HUES64 (cell line): ENCODE results near the gene GPRC5B.
A peak's percentile ranks its signal among the peaks of the same experiment; 100 is the strongest.

Source experiments
- H3K27ac ChIP-seq: 2 replicates; pipeline ENCODE4 v1.7.0; 2013; ENCODE audit warnings: low read depth, low read length, inconsistent platforms
- H3K27me3 ChIP-seq: 2 replicates; pipeline ENCODE4 v1.6.1; 2013; ENCODE audit warnings: mild to moderate bottlenecking, low read length; ENCODE audit not compliant: insufficient read depth
- H3K36me3 ChIP-seq: 2 replicates; pipeline ENCODE4 v1.6.1; 2013; ENCODE audit warnings: mild to moderate bottlenecking, low read length; ENCODE audit not compliant: insufficient read depth
- H3K4me1 ChIP-seq: 2 replicates; pipeline ENCODE4 v1.6.1; 2013; ENCODE audit warnings: mild to moderate bottlenecking, low read length, moderate library complexity; ENCODE audit not compliant: insufficient read depth
- H3K4me3 ChIP-seq: 2 replicates; pipeline ENCODE4 v1.5.1; 2013; ENCODE audit warnings: mild to moderate bottlenecking, low read length, moderate library complexity
- H3K9ac ChIP-seq: 2 replicates; pipeline ENCODE4 v1.6.1; 2013; ENCODE audit warnings: mild to moderate bottlenecking, low read depth, low read length
- H3K9me3 ChIP-seq: 2 replicates; pipeline ENCODE4 v1.6.1; 2013; ENCODE audit warnings: low read depth, low read length; ENCODE audit not compliant: insufficient read depth
- WGBS: fragments of 150-250, 120-280 bp; methylation state at CpG from one replicate; pipeline ENCODE4 v1.1.7; 2013; ENCODE audit warnings: missing lambda C conversion rate; 5-methylcytosine and 5-hydroxymethylcytosine counted together

The GPRC5B gene

GRCh38 chr16:19896951-19897350 lies 12.3 kb upstream of the GPRC5B start:
- WGBS, result 89% methylated on average over 5 of the region's 5 CpGs
- Histone ChIP-seq H3K9me3 (no peaks in the 10 kb centered on the region), H3K9ac (no peak overlapping the region), H3K27ac (no peak overlapping the region), H3K27me3 (no peaks in the 10 kb centered on the region), H3K36me3 (no peaks in the 10 kb centered on the region), H3K4me1 (peaks cover 4% of the 10 kb centered on the region; the same call in 1 of the 2 replicates), H3K4me3 (no peak overlapping the region)

- WGBS, result 94% methylated on average over 7 of the region's 7 CpGs
These were observed 9.9 kb upstream of the GPRC5B start for GRCh38 chr16:19894586-19894985.

GRCh38 chr16:19892902-19893301 lies 8.3 kb upstream of the GPRC5B start:
- Histone ChIP-seq H3K27me3 (no peaks in the 10 kb centered on the region), H3K27ac (no peak overlapping the region), H3K36me3 (no peaks in the 10 kb centered on the region), H3K4me1 (no peaks in the 10 kb centered on the region), H3K4me3 (no peak overlapping the region), H3K9me3 (no peaks in the 10 kb centered on the region), H3K9ac (no peak overlapping the region)
- 95% methylated on average over 12 of the region's 12 CpGs for WGBS

More at GRCh38 chr16:19894586-19894985, 9.9 kb upstream of the GPRC5B start:
- H3K4me1 ChIP-seq, result peaks cover 4% of the 10 kb centered on the region; the same call in 1 of the 2 replicates
- H3K9me3 ChIP-seq, result no peaks in the 10 kb centered on the region
- no peaks in the 10 kb centered on the region for H3K27me3 ChIP-seq
- H3K9ac ChIP-seq, result no peak overlapping the region
- H3K36me3 ChIP-seq, result no peaks in the 10 kb centered on the region
- H3K27ac ChIP-seq, result no peak overlapping the region
- H3K4me3 ChIP-seq, result no peak overlapping the region

GRCh38 chr16:19890901-19891300 lies 6.3 kb upstream of the GPRC5B start:
- no peaks in the 10 kb centered on the region for H3K36me3 ChIP-seq
- H3K27ac ChIP-seq, result no peak overlapping the region
- peaks cover under 1% of the 10 kb centered on the region; the same call in 1 of the 2 replicates for H3K27me3 ChIP-seq
- H3K9me3 ChIP-seq, result no peaks in the 10 kb centered on the region
- H3K4me1 ChIP-seq, result no peaks in the 10 kb centered on the region
- H3K4me3 ChIP-seq, result no peak overlapping the region
- 98% methylated on average over 3 of the region's 3 CpGs for WGBS
- no peak overlapping the region for H3K9ac ChIP-seq

- Histone ChIP-seq H3K9me3 (no peaks in the 10 kb centered on the region), H3K4me1 (no peaks in the 10 kb centered on the region), H3K27ac (no peak overlapping the region), H3K27me3 (peaks cover 12% of the 10 kb centered on the region), H3K9ac (no peak overlapping the region), H3K36me3 (no peaks in the 10 kb centered on the region), H3K4me3 (no peak overlapping the region)
- 87% methylated on average over 3 of the region's 3 CpGs for WGBS
These were observed 4.2 kb upstream of the GPRC5B start for GRCh38 chr16:19888834-19889233.

- 30% methylated on average over 20 of the region's 20 CpGs for WGBS
- no peak overlapping the region for H3K9ac ChIP-seq
- H3K36me3 ChIP-seq, result no peaks in the 10 kb centered on the region
- no peak overlapping the region for H3K27ac ChIP-seq
- H3K4me3 ChIP-seq, result no peak overlapping the region
- peaks cover 5% of the 10 kb centered on the region for H3K4me1 ChIP-seq
- no peaks in the 10 kb centered on the region for H3K9me3 ChIP-seq
- H3K27me3 ChIP-seq, result peaks cover 12% of the 10 kb centered on the region
These were observed 1.7 kb upstream of the GPRC5B start for GRCh38 chr16:19886073-19886941.

GRCh38 chr16:19885451-19886072 lies 914 bp upstream of the GPRC5B start:
- 91% methylated on average over 41 of the region's 41 CpGs for WGBS
- H3K4me1 ChIP-seq, result peaks cover 7% of the 10 kb centered on the region
- peaks cover 12% of the 10 kb centered on the region for H3K27me3 ChIP-seq
- peak overlapping the region; percentile 81; the same call in 1 of the 2 replicates for H3K4me3 ChIP-seq
- H3K9me3 ChIP-seq, result no peaks in the 10 kb centered on the region
- H3K36me3 ChIP-seq, result peaks cover 4% of the 10 kb centered on the region
- H3K9ac ChIP-seq, result no peak overlapping the region
- no peak overlapping the region for H3K27ac ChIP-seq

- peak overlapping the region; percentile 96 for H3K27ac ChIP-seq
- H3K9ac ChIP-seq, result peak overlapping the region; percentile 69
- 0% methylated on average over 22 of the region's 24 CpGs for WGBS
- H3K36me3 ChIP-seq, result peaks cover 7% of the 10 kb centered on the region
- H3K4me1 ChIP-seq, result peaks cover 17% of the 10 kb centered on the region
- peak overlapping the region; percentile 81 for H3K4me3 ChIP-seq
- H3K27me3 ChIP-seq, result peaks cover 12% of the 10 kb centered on the region
- no peaks in the 10 kb centered on the region for H3K9me3 ChIP-seq
These were observed 622 bp downstream of the GPRC5B start for GRCh38 chr16:19883966-19884485.

- Histone ChIP-seq H3K4me1 (peaks cover 23% of the 10 kb centered on the region), H3K4me3 (peak overlapping the region; percentile 81), H3K27ac (peak overlapping the region; percentile 96), H3K9ac (peak overlapping the region; percentile 69), H3K36me3 (peaks cover 7% of the 10 kb centered on the region), H3K27me3 (peaks cover 12% of the 10 kb centered on the region), H3K9me3 (no peaks in the 10 kb centered on the region)
- under 1% methylated on average over 35 of the region's 35 CpGs for WGBS
These were observed 1.2 kb downstream of the GPRC5B start for GRCh38 chr16:19883296-19883965.

- peaks cover 25% of the 10 kb centered on the region for H3K4me1 ChIP-seq
- H3K27me3 ChIP-seq, result peaks cover 12% of the 10 kb centered on the region
- peak overlapping the region; percentile 81 for H3K4me3 ChIP-seq
- H3K9ac ChIP-seq, result peak overlapping the region; percentile 69
- peak overlapping the region; percentile 96 for H3K27ac ChIP-seq
- 3% methylated on average over 3 of the region's 3 CpGs for WGBS
- peaks cover 8% of the 10 kb centered on the region for H3K36me3 ChIP-seq
- H3K9me3 ChIP-seq, result no peaks in the 10 kb centered on the region
These were observed 2.0 kb downstream of the GPRC5B start for GRCh38 chr16:19882646-19883045.

GRCh38 chr16:19882186-19882585 lies 2.5 kb downstream of the GPRC5B start:
- Histone ChIP-seq H3K9ac (peak overlapping the region; percentile 69), H3K36me3 (peaks cover 13% of the 10 kb centered on the region), H3K4me3 (peak overlapping the region; percentile 81), H3K27ac (peak overlapping the region; percentile 96), H3K4me1 (peaks cover 25% of the 10 kb centered on the region), H3K9me3 (no peaks in the 10 kb centered on the region), H3K27me3 (peaks cover 12% of the 10 kb centered on the region)
- WGBS, result 3% methylated on average over 9 of the region's 9 CpGs
